Spinal cord (tissue), 10 donors: ENCODE data around the gene GRB7. TPM values are rescaled to one million over a fixed set of nuclear protein-coding genes. Genes with fewer than 3 reads are reported as not detected.
"Not testable (repeated sequence)": the region's sequence is repeated elsewhere in the genome, so short reads cannot be mapped to it uniquely, and the experiment has no call there.

ENCODE experiments used
- DNase-seq, 6 donors: peaks; one replicate each; pipeline versions ENCODE4 v3.0.0 to v3.0.0-alpha.2; 2013 to 2015; ENCODE audit warnings: low spot score in 6 of 6, low read depth in 4 of 6
- H3K27ac ChIP-seq: one replicate; pipeline ENCODE4 v1.5.1; 2013; ENCODE audit warnings: low read depth, low read length, control low read depth
- H3K27me3 ChIP-seq: one replicate; pipeline ENCODE4 v1.6.1; 2013; ENCODE audit warnings: low read length; ENCODE audit not compliant: control insufficient read depth, insufficient read depth
- H3K36me3 ChIP-seq: one replicate; pipeline ENCODE4 v1.6.1; 2013; ENCODE audit warnings: low read length; ENCODE audit not compliant: control insufficient read depth, insufficient read depth
- H3K4me1 ChIP-seq: one replicate; pipeline ENCODE4 v1.6.1; 2013; ENCODE audit warnings: low read length; ENCODE audit not compliant: control insufficient read depth, insufficient read depth
- H3K4me3 ChIP-seq: one replicate; pipeline ENCODE4 v1.5.1; 2013; ENCODE audit warnings: low read depth, low read length, control low read depth
- H3K9me3 ChIP-seq: one replicate; pipeline ENCODE4 v1.6.1; 2013; ENCODE audit warnings: low read length; ENCODE audit not compliant: control insufficient read depth, insufficient read depth
- WGBS: methylation state at CpG from one replicate; pipeline ENCODE4 v1.1.5; 2013; ENCODE audit warnings: missing lambda C conversion rate; ENCODE audit not compliant: insufficient coverage; 5-methylcytosine and 5-hydroxymethylcytosine counted together
- polyA plus RNA-seq, 2 donors: library from polyadenylated mRNA; unstranded; fragments of 120-200 nt; gene quantifications; one replicate each; pipeline ENCODE4 v1.2.1, GENCODE V29; 2013; ENCODE audit not compliant: insufficient read length in 2 of 2
- total RNA-seq, 2 donors: library from RNA; depleted of rRNA in 1 of 2; stranded (reverse); fragments of 120-200 nt in 1 of 2; fragments of >200 nt in 1 of 2; gene quantifications; one replicate each; pipeline versions ENCODE4 v1.2.3 to v1.2.4, GENCODE V29; 2013 to 2014
- donor health status: healthy.

The GRB7 gene
- total and polyA plus RNA-seq, 4 donors: 0.43 to 2.6 (median 0.54) TPM; not detected in 1

DNA sequence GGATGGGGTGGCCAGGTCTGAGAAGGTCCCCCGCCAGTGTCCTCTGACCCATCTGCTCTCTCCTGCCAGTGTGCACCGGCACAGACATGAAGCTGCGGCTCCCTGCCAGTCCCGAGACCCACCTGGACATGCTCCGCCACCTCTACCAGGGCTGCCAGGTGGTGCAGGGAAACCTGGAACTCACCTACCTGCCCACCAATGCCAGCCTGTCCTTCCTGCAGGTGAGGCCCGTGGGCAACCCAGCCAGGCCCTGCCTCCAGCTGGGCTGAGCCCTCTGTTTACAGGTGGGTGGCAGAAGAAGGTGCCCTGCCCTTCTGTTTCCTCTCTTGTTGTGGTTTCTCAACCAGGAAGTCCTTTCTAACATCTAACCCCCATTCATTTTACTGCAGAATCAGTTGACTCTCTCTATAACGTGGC is 30.8 kb upstream of the GRB7 start:
- no peak overlapping the region for H3K4me3 ChIP-seq
- H3K4me1 ChIP-seq: peaks cover 40% of the 10 kb centered on the region
- H3K36me3 ChIP-seq: peaks cover 49% of the 10 kb centered on the region
- no peaks in the 10 kb centered on the region for H3K9me3 ChIP-seq
- DNase-seq: no peak
- 81% methylated on average over 7 of the region's 7 CpGs for WGBS
- no peaks in the 10 kb centered on the region for H3K27me3 ChIP-seq
- H3K27ac ChIP-seq: no peak overlapping the region

DNA sequence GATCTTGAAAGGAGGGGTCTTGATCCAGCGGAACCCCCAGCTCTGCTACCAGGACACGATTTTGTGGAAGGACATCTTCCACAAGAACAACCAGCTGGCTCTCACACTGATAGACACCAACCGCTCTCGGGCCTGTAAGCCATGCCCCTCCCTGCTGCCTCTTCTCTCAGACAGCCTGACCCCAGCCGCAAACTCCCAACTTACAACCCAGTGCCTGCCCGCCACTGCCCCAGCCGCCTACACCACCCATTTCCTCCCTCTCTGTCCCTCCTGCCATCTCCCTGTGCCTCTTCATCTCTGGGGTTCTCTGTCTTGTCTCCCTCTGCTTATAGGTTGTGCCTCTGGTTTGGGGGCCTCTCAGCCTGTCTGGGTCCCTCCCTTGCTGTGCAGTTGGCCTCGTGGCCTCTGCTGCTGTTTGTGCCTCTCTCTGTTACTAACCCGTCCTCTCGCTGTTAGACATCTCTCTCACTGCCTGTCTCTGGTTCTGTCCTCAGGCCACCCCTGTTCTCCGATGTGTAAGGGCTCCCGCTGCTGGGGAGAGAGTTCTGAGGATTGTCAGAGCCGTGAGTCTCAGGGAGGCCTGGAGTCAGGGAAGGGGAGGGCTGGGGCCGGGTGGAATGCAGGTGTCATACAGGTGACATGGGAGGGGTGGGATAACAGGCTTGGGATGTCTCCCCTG is 28.3 kb upstream of the GRB7 start:
- WGBS: 91% methylated on average over 14 of the region's 14 CpGs
- Histone ChIP-seq H3K27me3 (no peaks in the 10 kb centered on the region), H3K4me1 (peaks cover 27% of the 10 kb centered on the region), H3K4me3 (no peak overlapping the region), H3K9me3 (no peaks in the 10 kb centered on the region), H3K36me3 (peaks cover 51% of the 10 kb centered on the region), H3K27ac (no peak overlapping the region)
- DNase-seq: no peak

DNA sequence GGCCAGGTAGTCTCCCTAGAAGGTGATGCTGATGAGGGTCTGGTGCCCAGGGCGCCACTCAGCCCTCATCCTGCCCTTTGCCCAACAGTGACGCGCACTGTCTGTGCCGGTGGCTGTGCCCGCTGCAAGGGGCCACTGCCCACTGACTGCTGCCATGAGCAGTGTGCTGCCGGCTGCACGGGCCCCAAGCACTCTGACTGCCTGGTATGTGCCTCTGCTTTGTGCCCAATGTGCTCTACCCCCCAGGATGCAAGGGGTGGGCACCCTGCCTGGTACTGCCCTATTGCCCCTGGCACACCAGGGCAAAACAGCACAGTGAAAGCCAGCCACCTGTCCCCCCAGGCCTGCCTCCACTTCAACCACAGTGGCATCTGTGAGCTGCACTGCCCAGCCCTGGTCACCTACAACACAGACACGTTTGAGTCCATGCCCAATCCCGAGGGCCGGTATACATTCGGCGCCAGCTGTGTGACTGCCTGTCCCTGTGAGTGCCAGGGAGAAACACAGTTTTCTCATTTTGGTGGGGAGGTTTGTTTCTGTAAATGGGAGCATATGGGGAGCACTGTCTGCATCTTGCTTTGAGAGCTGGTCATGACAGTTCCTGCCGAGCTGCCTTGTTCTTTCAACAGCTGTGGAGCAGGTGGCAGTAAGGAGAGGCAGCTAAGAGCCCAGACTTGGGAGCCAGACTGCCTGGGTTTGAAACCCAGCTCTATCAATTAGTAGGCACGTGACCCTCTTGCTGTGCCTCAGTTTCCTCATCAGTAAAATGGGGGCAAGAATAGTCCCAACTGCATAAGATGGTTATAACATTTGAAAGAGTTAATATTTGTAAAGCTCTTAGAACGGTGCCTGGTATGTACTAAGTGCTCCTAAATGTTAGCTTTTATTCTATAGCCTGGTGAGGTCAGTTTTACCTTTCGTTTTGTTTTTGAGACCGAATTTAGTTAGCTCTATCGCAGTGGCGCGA is 27.5 kb upstream of the GRB7 start:
- WGBS: 93% methylated on average over 19 of the region's 20 CpGs
- no peak for DNase-seq
- Histone ChIP-seq H3K4me1 (peaks cover 19% of the 10 kb centered on the region), H3K36me3 (peaks cover 52% of the 10 kb centered on the region), H3K9me3 (no peaks in the 10 kb centered on the region), H3K4me3 (no peak overlapping the region), H3K27me3 (no peaks in the 10 kb centered on the region), H3K27ac (no peak overlapping the region)

DNA sequence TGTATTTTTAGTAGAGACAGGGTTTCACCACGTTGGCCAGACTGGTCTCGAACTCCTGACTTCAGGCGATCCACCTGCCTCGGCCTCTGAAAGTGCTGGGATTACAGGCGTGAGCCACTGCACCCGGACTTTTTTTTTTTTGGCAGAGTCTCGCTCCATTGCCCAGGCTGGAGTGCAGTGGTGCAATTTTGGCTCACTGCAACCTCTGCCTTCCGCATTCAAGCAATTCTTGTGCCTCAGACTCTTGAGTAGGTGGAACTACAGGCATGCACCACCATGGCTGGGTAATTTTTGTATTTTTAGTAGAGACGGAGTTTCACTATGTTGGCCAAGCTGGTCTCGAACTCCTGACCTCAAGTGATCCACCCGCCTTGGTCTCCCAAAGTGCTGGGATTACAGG is 26.7 kb upstream of the GRB7 start:
- peaks cover 12% of the 10 kb centered on the region for H3K4me1 ChIP-seq
- peaks cover 54% of the 10 kb centered on the region for H3K36me3 ChIP-seq
- H3K4me3 ChIP-seq, DNase-seq, H3K27me3 ChIP-seq, H3K9me3 ChIP-seq, H3K27ac ChIP-seq: not testable (repeated sequence)
- 93% methylated on average over 10 of the region's 11 CpGs for WGBS

DNA sequence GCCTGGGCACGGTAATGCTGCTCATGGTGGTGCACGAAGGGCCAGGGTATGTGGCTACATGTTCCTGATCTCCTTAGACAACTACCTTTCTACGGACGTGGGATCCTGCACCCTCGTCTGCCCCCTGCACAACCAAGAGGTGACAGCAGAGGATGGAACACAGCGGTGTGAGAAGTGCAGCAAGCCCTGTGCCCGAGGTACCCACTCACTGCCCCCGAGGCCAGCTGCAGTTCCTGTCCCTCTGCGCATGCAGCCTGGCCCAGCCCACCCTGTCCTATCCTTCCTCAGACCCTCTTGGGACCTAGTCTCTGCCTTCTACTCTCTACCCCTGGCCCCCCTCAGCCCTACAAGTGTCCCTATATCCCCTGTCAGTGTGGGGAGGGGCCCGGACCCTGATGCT is 25.9 kb upstream of the GRB7 start:
- WGBS: 93% methylated on average over 9 of the region's 10 CpGs
- peaks cover 60% of the 10 kb centered on the region for H3K36me3 ChIP-seq
- no peaks in the 10 kb centered on the region for H3K27me3 ChIP-seq
- DNase-seq: no peak
- no peak overlapping the region for H3K4me3 ChIP-seq
- H3K4me1 ChIP-seq: peaks cover 4% of the 10 kb centered on the region
- H3K9me3 ChIP-seq: no peaks in the 10 kb centered on the region
- no peak overlapping the region for H3K27ac ChIP-seq

DNA sequence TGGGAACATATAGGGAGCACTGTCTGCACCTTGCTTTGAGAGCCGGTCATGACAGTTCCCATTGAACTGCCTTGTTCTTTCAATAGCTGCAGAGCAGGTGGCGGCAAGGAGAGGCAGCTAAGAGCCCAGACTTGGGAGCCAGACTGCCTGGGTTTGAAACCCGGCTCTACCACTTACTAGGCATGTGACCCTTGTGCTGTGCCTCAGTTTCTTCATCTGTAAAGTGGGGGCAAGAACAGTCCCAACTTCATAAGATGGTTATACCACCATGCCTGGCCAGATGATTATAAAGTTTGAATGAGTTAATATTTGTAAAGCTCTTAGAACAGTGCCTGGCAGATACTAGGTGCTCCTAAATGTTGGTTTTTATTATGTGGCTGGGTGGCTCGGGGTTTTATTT is 23.5 kb upstream of the GRB7 start:
- DNase-seq: no peak
- H3K27me3 ChIP-seq: no peaks in the 10 kb centered on the region
- no peak overlapping the region for H3K27ac ChIP-seq
- H3K4me1 ChIP-seq: no peaks in the 10 kb centered on the region
- H3K9me3 ChIP-seq: no peaks in the 10 kb centered on the region
- 91% methylated on average over 3 of the region's 4 CpGs for WGBS
- H3K4me3 ChIP-seq: no peak overlapping the region
- peaks cover 48% of the 10 kb centered on the region for H3K36me3 ChIP-seq

DNA sequence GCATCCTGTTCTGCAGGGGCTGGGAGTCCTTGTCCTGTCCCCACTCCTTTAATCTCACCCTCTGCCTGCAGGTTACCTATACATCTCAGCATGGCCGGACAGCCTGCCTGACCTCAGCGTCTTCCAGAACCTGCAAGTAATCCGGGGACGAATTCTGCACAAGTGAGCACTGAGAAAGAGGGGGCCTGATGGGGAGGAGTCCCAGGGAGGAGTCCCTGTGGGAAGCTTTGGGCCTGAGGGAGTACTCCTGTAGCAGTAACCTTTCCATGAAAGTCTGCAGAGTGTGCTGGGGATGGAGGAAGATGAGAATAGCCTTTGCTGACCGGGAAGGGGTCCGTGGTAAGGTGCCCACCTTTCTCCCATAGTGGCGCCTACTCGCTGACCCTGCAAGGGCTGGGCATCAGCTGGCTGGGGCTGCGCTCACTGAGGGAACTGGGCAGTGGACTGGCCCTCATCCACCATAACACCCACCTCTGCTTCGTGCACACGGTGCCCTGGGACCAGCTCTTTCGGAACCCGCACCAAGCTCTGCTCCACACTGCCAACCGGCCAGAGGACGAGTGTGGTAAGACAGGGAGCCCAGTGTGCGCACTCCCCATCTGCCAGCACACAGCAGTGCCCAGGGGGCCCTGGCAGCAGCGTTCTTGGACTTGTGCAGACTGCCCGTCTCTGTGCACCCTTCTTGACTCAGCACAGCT is 22.2 kb upstream of the GRB7 start:
- 95% methylated on average over 18 of the region's 18 CpGs for WGBS
- Histone ChIP-seq H3K36me3 (peaks cover 42% of the 10 kb centered on the region), H3K27me3 (no peaks in the 10 kb centered on the region), H3K4me1 (no peaks in the 10 kb centered on the region), H3K27ac (no peak overlapping the region), H3K9me3 (no peaks in the 10 kb centered on the region), H3K4me3 (no peak overlapping the region)
- DNase-seq: no peak

DNA sequence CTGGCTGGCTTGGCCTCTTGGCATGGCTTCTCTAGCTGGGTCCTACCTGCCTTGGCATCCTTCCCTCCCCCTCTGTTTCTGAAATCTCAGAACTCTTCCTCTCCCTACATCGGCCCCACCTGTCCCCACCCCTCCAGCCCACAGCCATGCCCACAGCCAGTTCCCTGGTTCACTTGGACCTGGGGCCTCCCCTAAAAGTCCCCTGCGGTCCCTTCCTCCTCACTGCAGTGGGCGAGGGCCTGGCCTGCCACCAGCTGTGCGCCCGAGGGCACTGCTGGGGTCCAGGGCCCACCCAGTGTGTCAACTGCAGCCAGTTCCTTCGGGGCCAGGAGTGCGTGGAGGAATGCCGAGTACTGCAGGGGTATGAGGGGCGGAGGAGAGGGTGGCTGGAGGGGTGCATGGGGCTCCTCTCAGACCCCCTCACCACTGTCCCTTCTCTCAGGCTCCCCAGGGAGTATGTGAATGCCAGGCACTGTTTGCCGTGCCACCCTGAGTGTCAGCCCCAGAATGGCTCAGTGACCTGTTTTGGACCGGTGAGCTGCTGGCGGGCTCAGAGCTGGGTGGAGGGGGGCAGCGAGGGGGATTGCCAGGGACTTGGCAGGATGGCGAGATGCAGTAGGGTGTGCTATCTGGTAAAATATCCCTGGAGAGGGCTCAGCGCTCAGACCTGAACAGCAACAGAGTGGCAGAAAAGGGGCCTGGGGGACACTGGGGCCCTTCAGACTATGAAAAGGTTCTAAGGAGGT is 21.5 kb upstream of the GRB7 start:
- WGBS: 90% methylated on average over 14 of the region's 15 CpGs

DNA sequence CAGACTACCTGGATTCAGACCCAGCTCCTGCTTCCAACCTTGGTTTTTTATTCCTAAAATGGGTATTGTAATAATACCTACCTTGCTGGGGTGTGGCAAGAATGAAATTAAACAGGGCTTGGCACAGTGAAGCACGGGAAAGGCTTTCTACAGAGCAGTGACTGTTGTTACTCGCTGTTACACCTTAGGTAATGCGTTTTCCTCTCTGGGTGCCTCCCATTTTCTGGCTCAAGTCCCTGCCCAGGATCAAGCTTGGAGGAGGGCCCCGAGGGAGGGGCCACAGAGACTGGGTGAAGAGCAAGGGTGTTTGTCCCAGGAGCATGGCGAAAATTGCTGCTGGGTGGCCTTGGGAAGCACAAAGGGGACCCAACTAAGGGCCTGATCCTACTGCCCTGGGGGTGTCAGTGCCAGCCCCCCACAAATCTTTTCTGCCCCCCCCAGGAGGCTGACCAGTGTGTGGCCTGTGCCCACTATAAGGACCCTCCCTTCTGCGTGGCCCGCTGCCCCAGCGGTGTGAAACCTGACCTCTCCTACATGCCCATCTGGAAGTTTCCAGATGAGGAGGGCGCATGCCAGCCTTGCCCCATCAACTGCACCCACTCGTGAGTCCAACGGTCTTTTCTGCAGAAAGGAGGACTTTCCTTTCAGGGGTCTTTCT is 20.7 kb upstream of the GRB7 start:
- Histone ChIP-seq H3K36me3 (peaks cover 38% of the 10 kb centered on the region), H3K9me3 (no peaks in the 10 kb centered on the region), H3K4me3 (no peak overlapping the region), H3K27ac (no peak overlapping the region), H3K4me1 (no peaks in the 10 kb centered on the region), H3K27me3 (no peaks in the 10 kb centered on the region)
- WGBS: 94% methylated on average over 9 of the region's 11 CpGs
- no peak for DNase-seq

More for the DNA sequence above, 21.5 kb upstream of the GRB7 start:
- Histone ChIP-seq H3K9me3 (no peaks in the 10 kb centered on the region), H3K27ac (no peak overlapping the region), H3K27me3 (no peaks in the 10 kb centered on the region), H3K4me1 (no peaks in the 10 kb centered on the region), H3K4me3 (no peak overlapping the region), H3K36me3 (peaks cover 39% of the 10 kb centered on the region)
- no peak for DNase-seq
